RCC 7860 (cell line): ENCODE measurements around the gene ATG3.
A peak's percentile ranks its signal among the peaks of the same experiment; 100 is the strongest.

Experiments used
- DNase-seq: peaks from one replicate; pipeline ENCODE4 v3.0.0-alpha.2; 2015; ENCODE audit warnings: low spot score
- FAIRE-seq: peaks from 2 replicates; lab custom pipeline; 2012; peaks lifted over from hg19 to GRCh38; lab: Jason Lieb, UNC

ATG3 gene

GRCh38 chr3:112561734-112562529 lies at the start of gene ATG3, which contains the start of gene SLC35A5:
ATG3 (minus strand) TSS chr3:112561962; CDS start chr3:112561528, 434 bp downstream.
SLC35A5 (plus strand) TSS chr3:112562045; CDS start chr3:112563404, 1,359 bp downstream.
- FAIRE-seq, result peak; percentile 84
- peak; percentile 97 for DNase-seq

DNA sequence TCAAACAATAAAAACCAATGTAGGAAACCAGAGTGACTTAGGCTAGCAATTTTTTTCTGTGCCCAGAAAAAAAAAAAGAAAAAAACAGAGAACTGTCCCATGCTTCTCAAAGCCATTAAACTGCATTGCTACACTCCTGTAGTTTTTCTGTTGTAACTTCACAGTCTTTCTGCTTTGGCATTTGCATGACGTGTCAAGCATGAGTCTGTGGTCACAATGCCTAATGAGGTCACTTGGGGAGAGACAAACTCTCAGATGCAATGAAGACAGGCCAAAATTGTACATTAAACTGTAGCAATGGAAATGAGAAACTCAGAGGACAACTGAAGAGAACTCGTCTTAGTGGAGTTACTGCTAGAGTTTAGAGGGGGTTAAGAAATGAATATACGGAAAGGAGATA lies 48.4 kb upstream of the ATG3 start:
- DNase-seq (peak; percentile 49), FAIRE-seq (peak; percentile 48)

- DNase-seq, result no peak
- FAIRE-seq, result no peak
Measured at GRCh38 chr3:112607863-112608262, 46.1 kb upstream of the ATG3 start.

DNA sequence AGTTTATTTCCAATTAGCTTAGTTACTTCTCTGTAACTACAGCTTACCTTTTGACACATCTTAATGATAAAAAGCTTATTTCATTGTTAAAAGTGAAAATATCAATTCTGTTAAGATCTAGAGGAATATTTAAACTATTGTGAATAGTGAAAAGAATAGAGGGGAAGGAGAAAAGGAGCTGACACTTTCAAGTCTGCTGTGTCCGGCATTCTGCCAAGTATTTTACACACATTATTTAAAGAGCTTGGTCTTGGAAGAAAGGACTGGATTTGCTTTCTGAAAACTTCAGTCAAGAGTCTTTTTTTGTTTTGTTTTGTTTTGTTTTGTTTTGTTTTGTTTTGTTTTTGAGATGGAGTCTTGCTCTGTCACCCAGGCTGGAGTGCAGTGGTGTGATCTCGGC lies 44.3 kb upstream of the ATG3 start:
- DNase-seq (no peak), FAIRE-seq (no peak)

DNA sequence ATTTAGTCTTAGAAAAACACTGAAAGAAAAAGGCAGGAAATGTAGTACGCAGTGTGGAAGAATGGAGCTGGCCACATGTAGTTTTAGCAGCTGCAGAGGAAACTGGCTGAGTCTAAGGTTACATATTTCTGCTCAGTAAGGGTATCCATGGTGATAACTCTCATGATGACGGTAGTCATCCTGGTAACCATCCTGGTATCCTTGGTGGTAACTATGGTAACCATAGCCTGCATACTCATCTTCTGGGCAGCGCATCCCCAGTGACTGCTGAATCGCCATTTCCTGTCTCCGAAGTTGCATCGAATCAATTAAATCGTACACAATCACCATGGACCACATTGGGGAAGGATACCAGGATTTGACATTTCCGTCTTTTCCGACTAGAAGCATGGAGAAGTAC lies 43.5 kb upstream of the ATG3 start:
- DNase-seq (peak; percentile 47), FAIRE-seq (no peak)

DNA sequence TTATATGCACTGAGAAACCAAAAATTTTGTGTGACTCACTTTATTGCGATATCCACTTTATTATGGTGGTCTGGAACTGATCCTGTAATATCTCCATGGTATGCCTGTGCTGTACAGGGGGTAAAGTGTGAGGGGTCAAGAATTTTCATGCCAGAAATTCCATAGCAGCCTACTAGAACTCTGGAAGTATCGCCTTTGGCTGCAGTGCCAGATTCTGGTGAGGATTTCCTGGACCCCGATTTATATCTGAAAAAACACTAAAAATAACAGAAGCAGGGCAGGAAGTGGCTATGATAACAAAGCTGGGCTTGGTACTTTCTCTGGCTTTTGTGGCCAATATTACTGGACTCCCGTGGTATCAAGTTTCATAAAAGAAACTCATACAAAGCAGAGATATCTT lies 42.8 kb upstream of the ATG3 start:
- no peak for DNase-seq
- FAIRE-seq, result no peak

DNA sequence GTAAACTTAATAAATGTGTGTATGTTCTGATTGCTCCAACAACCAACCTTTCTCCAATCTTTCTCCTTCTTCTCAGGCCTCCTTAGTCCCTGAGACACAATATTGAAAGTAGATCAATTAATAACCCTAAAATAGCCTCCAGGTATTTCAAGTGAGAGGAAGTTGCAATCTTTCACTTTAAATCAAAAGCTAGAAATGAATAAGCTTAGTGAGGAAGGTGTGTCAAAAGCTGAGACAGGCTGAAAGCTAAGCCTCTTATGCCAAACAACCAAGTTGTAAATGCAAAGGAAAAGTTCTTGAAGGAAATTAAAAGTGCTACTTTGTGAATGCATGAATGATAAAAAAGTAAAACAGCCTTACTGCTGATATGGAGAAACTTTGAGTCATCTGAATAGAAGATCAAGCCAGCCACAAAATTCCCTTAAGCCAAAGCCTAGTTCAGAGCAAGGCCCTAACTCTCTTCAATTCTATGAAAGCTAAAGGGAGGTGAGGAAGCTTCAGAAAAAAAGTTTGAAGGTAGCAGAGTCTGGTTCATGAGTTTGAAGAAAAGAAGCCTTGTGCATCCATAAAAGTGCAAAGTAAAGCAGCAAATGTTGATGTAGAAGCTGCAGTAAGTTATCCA lies 40.6 kb upstream of the ATG3 start:
- DNase-seq (no peak), FAIRE-seq (no peak)

GRCh38 chr3:112598731-112599130 lies 37.0 kb upstream of the ATG3 start:
- no peak for FAIRE-seq
- no peak for DNase-seq

GRCh38 chr3:112597945-112598344 lies 36.2 kb upstream of the ATG3 start:
- FAIRE-seq (no peak), DNase-seq (no peak)

GRCh38 chr3:112594856-112595255 lies 33.1 kb upstream of the ATG3 start:
- no peak for DNase-seq
- no peak for FAIRE-seq

- no peak for FAIRE-seq
Measured at GRCh38 chr3:112593258-112593657, 31.5 kb upstream of the ATG3 start.

DNA sequence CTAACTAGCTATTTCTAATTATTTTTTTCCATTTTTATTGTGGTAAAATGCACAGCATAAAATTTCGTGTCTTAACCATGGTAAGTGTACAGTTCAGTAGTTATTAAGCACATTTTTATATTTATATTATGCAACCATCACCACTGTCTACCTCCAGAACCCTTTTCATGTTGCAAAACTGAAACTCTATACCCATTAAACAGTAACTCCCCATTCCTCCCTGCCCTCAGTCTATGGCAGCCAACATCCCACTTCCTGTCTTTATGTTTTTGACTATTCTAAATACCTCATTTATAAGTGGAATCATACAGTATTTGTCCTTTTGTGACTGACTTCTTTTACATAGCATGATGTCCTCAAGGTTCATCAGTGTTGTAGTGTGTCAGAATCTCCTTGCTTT lies 25.6 kb upstream of the ATG3 start:
- no peak for FAIRE-seq
- no peak for DNase-seq

More at GRCh38 chr3:112593258-112593657, 31.5 kb upstream of the ATG3 start:
- no peak for DNase-seq

- DNase-seq (no peak), FAIRE-seq (no peak)
Measured at GRCh38 chr3:112585782-112586181, 24.0 kb upstream of the ATG3 start.

DNA sequence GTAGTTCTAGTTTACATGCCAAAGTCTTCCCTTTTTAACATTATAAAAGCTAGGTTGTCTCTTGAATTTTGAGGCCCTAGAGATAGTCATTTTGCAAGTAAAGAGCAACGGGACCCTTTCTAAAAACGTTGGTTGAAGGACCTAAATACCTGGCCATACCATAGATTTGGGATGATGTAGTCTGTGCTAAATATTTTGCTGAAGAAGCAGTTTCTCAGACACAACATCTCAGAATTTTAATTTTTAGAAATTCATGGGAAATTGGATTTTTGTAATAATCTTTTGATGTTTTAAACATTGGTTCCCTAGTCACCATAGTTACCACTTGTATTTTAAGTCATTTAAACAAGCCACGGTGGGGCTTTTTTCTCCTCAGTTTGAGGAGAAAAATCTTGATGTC lies 21.3 kb upstream of the ATG3 start:
- FAIRE-seq (no peak), DNase-seq (no peak)

DNA sequence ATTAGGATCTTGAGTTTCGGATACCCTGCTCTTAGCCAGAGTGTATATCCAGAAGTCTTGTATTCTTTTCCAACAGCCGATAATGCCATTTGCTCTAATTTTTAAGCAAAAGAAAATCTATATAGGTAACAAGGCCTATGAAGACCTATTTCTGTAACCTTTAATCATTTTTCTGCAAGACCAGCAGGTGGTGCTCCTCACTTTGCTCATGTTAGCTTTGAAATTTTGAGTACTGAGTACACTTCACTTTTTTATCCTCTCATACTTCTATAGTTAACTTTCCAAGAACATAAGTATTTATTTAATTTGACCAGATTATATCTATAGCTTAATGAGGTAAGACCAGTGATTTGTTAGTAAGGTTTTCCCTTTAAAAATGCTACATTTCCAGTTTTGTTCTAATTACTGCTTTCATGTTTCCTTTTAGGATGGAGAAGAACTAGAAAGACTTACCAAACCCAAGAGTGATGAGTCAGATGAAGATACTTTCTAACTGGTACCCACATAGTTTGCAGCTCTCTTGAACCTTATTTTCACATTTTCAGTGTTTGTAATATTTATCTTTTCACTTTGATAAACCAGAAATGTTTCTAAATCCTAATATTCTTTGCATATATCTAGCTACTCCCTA lies 20.6 kb upstream of the ATG3 start:
- DNase-seq (peak; percentile 61), FAIRE-seq (peak; percentile 72)

DNA sequence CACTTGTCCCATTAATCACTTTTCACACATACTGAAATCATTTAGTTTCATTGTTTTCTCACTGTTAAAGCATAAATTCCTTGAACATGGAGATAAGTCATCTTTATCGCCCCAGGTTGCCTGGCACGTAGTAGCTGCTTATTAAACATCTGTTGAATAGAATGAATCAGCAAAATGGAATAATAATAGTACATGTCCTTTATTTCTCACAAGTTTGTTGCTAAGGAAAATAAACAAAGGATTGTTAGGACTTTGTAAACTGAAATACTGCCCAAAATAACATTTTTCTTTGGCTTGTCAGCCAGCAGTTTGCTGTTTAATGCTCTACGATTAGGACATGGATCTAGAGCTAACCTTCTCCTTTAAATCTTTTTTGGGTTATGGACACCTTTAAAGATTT lies 17.9 kb upstream of the ATG3 start:
- FAIRE-seq, result no peak

GRCh38 chr3:112579232-112579631 lies 17.5 kb upstream of the ATG3 start:
- DNase-seq (no peak), FAIRE-seq (no peak)

More for the DNA sequence above, 17.9 kb upstream of the ATG3 start:
- DNase-seq, result no peak

- FAIRE-seq, result no peak
Measured at GRCh38 chr3:112572701-112573100, 10.9 kb upstream of the ATG3 start.

GRCh38 chr3:112569265-112569664 lies 7.5 kb upstream of the ATG3 start:
- no peak for DNase-seq
- FAIRE-seq, result no peak

More at GRCh38 chr3:112572701-112573100, 10.9 kb upstream of the ATG3 start:
- DNase-seq, result no peak

- DNase-seq (peak; percentile 23), FAIRE-seq (peak; percentile 21)
Measured at GRCh38 chr3:112568642-112569041, 6.9 kb upstream of the ATG3 start.

- DNase-seq (no peak), FAIRE-seq (no peak)
Measured at GRCh38 chr3:112564940-112565305, 3.2 kb upstream of the ATG3 start.
